Hepatic stellate cell (primary cell): ENCODE data around the gene ACSF3.
A peak's percentile ranks its signal among the peaks of the same experiment; 100 is the strongest.
"Not testable (repeated sequence)": the region's sequence is repeated elsewhere in the genome, so short reads cannot be mapped to it uniquely, and the experiment has no call there.

Experiments
- DNase-seq: peaks from one replicate; pipeline ENCODE4 v3.0.0; 2011; ENCODE audit warnings: low spot score

The ACSF3 gene

DNA sequence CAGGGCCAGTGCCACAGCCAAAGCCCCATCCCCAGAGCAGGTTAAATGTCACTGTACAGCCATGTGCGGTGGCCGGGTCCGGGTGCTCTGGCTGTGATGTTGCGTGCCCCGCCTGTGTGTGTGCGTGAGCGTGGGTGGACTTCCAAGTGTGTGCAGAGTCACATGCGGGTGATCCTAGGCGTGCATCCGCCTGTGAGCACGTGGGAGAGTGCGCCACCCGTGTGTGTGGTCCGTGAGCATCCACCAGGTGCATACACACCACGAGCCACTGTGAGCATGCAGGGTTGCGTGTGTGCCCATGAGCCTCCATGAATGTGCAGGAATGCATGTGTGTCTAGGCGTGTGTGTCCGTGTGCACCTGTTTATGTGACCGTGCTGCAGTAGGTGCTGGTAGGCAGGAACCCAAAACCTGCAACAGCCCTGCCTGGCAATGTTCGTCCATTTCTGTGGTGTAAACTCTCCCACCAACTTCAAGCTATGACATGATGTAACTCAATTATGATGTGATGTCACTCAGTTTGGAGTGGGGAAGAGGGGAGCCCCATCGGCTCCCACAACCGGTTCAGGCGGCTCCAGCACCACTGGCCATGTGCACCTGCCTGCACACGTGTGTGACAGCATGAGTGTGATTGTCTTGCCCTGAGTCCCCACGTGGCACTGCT is 37.6 kb upstream of the ACSF3 start:
- no peak for DNase-seq

DNA sequence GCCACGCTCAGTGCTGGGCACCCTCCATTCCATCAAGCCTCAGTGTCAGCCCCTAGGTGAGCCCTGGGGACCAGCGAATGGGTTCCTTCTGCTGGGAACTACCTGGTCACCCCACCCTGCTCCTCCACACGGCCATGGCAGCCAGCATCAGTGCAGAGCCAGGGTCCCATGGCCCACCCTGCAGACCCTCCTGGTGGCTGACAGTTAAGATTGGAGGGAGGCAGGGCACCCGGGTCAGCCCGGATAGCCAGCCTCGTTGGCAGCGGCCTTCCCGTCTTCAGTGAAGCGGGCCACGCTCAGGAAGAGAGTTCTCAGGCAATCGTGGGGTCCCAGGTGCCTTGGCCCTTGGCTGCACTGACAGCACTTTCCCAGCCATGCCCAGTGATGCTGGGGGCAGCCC is 37.1 kb upstream of the ACSF3 start:
- DNase-seq: no peak

DNA sequence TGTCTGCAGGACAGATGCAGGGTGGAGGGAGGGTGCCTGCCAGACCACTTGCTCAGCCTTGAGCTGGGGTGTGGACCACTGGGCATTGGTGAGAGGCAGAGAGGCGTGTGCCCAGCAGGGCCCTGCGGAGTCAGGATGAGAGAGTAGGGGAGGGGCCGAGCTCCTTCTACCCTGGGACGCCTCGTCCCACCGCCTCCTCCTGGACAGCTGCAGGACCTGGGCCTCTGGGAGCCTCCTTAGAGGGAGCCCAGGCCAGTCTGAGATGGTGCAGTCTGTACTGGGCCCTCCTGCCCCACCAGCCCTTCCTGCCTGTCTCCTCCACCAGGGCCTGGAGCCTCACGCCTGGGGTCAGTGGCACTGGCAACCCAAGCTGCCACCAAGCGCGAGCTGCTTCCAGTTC is 35.9 kb upstream of the ACSF3 start:
- DNase-seq: no peak

DNA sequence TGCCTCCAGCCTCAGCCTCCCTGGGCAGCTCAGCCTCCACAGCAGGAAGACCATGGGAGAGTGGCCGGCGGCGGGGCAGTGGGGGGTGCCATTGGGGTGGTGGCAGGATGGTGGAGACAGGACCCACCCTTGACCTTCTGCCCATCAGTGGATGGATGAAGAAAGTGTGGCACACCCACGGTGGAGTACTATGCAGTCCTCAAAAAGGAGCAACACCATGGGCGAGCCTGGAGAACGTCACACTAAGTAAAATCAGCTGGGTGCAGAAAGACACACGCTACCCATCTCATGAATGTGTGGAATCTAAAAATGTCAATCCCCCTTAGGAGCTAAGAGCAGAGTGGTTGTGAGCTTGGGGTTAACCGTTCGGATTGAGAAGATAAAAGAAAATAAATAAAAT is 34.8 kb upstream of the ACSF3 start:
- DNase-seq: no peak

DNA sequence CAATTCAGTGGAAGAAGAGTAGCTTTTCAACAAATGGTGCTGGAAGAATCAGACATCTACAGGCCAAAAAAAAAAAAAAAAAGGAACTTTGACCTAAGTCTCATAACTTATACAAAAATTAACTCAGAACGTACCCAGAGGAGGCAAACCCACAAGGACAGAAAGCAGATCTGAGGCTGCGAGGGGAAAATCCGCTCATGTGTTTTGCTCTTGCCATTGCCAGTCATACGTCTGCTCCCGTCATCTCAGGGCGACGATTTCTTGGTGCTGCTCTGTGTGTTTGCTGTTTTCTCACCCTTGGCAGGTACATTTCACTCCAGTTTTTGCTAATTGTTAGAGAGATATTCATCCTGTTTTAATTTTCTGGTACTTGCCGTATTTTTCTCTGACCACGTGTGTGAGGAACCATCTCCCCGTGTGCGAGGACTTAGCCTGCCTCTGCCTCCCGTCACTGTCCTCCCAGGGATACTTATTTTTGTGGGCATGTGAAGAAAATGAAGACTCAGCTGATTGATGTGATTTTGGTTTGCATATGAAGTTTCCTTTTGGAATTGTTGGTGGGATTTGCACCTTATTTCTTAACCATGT is 33.4 kb upstream of the ACSF3 start:
- DNase-seq: no peak

DNA sequence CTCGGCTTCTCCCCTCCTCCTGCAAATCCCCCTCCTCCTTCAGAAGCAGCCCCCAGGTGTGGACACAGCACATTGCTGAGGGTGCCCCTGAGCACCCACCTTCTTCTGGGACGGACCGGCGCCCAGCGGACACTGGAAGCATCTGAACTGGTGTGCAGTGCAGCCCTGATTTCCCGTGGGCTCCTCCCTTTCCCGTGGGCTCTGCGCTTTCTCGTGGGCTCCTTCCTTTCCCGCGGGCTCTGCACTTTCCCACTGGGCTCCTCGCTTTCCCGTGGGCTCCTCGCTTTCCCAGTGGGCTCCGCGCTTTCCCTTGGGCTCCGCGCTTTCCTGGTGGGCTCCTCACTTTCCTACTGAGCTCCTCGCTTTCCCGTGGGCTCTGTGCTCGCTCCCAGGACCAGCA is 32.6 kb upstream of the ACSF3 start:
- no peak for DNase-seq

DNA sequence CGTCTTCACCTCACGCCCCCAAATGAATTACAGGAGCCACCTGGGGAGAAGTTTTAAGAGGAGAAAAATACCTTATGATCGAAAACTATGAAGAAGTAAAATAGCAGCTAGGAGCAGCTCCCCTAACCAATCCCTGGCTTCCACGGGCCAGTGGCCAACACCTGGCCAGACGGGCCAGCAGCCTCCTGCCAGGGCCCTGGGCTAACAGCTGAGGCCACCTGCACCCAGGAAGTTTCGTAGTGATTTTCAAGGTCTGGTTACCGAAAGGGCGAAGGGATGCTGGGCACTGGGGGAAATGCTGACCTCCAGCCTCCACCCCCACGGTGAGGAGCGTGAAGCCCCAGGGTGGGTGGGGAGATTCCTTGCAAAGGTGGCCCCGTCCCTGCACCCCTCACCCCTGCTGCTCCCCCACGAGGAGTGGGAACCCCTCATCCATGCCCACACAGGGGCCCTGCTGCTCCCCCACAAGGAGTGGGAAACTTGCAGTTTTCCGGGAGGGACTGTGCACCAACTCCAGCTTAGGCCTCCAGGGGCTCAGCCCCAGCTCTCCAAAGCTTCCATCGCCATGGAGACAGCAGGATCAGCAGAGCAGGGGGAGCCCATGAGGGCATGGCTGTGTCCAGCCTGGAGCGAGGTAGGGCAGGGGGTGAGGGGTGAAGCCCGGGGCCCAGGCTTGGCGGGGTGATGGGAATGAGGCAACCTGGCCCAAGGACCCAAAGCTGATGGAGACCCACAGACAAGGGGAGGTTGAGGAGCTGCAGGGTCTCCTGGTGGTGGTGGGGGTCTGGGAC is 31.9 kb upstream of the ACSF3 start:
- no peak for DNase-seq

DNA sequence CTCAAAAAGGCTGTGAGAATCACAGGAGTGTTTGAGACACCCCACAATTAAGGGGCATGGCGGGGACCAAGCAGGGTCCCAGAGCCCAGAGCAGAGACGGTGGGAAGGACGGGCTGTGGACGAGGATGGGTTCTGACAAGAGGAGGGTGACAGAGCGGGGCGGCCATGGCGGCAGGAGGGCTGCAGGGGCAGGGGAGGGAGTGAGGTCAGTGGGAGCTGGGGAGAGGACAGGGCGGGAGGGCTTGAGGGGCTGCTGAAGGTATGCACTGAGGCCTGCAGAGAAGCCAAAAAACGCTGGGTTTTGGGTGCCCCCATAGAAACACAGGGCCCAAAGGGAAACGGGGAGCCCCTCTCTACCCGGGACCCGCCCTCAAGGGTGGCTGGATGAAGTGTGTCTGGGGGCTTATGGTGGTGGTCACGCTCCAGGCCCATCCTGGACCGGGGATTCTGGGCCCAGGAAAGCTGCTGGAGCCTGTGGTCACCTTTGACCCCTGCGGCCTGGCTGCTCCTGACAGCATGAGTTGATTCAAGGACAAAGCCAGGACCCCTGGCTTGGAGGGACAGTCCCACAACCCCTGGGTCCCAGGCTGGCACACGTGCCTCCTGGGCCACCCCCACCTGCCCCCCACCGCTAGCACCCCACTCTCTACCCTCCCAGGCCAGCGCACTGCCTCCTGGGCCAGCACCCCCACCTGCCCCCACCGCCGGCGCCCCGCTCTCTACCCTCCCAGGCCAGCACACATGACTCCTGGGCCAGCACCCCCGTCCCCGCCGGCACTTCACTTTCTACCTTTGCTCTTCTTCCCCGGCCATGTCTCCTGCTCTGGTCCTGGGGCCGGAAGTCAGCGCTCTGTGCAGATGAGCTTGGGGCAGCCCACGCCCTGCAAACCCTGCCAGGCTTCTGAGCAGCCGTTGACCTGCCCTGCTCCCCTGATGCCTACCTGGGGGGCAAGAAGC is 31.0 kb upstream of the ACSF3 start:
- DNase-seq: no peak

DNA sequence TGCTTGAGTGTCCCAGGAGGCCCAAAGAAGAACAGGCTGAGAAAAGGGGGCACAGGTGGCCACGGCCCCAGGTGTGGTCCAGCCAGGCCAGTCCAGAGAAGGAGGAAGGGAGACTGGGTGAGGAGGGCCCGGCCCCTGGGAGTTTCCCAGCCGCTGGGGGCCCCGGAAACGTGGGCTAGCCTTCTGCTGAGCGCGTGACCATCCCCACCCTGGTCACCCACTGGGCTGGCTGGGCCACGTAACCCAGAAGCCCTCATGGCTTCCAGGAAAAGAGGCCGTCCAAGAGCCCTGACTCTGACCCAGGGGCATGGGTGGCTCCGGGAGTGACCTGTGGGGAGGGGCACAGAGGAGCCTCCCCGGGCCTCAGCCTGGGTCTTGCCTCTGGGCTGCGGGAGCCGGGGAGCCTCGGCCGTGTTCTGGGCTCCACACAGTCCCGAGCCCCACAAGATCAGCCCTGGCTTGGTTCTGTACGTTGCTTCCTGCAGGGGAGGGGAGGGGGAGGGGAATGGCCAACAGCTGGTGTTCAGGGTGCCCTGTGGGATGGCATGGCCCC is 29.8 kb upstream of the ACSF3 start:
- no peak for DNase-seq

DNA sequence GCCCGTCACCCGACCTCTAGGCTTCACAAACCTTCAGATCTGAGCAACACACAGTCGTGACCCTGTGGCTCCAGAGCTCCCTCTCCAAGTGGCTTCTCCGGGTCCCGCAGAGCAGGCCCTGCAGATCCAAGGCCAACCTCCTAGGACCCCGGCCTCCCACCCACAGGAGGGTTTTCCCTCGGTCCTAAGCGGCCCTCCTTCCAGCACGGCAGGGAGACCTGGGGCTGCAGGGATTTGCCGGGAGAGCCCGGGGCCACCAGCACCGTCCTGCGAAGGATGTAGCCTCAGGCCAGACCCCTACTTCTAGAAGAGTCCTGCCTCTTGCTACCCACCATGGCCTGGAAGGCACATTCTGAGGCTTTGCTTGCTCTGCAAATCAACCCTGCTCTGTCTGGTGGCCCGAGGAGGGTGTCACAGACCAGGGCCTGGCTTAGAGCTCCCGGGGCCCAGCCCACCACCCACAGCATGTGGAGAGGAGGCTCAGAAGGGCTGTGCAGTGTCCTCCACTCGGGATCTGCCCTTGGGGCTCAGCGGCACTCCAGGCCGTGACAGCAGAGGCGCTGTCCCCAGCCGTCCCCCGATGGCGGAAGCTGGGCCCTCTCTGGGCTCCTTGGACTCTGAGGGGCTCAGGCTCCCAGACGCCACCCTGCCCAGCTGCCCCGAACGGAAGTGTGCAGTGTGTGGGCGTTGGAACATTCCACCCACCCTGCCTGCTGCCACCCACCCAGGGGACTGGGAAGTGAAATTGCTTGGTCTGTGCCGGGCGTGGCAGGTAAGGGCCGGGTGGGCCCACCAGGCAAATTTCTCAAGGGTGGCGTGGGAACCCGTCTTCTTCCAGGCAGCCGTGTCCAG is 28.8 kb upstream of the ACSF3 start:
- no peak for DNase-seq

DNA sequence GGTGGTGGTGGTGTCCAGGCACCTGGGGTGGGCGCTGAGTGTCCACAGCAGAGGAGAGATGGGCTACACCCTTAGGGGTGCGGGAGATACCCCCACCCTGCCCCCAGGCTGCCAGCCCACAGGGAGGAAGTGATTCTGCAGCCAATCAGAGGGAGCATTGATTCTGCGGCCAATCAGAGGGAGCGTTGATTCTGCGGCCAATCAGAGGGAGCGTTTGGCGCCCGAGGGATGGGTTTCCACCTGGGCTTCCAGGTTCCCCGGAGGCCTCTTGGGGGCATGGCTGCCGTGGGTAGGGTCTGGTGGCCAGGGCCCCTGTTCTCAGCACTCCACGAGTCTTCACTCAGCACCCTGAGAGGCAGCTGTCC is 28.2 kb upstream of the ACSF3 start:
- DNase-seq: no peak

DNA sequence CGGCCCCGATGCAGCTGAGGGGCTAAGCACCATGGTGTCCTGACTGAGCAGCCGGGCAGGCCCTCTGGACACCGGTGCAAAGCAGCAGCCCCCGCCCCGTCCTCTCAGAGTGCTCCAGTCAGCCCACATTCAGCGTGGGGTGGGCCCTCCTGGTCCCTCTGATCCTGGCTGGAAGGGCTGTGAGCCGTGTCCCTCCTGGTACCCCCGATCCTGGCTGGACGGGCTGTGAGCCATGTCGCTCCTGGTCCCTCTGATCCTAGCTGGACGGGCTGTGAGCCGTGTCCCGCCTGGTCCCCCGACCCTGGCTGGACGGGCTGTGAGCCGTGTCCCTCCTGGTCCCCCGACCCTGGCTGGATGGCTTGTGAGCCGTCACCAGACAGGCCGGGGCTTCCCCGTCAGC is 26.9 kb upstream of the ACSF3 start:
- no peak for DNase-seq

DNA sequence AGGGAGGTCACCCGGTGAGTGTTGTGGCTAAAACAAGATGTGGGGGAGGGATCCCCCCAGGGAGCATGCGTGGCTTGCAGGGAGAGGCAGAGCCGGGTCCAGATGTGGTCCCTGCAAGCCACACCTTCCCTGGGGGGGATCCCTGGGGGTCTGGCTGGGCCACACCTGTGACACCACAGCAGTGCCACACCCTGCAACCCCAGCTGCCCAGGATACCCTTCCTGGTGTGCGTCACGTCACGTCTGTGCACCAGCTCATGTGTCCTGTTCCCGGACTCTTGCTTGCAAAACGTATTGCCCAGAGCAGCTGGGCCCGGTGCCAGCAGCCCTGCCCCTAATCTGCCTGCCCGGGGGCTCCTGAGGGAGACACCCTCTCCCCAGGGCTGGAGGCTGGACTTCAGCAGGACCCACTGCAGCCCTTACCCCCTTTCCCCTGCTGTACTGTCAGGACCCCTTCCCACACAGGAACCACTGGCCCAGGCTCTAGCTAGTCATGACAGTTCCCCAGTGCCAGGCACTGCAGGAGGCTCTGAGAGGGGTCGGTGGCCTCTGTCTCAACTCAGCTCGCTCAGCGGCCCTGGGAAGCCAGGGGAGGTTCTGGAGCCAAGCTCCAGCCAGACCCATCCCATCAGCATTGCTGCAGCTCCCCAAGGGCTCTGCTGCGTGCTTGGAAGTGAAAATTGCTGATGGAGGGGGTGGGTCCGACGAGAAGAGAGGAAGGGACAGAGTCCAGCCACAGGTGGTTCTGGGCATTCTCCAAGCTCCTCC is 25.8 kb upstream of the ACSF3 start:
- no peak for DNase-seq

DNA sequence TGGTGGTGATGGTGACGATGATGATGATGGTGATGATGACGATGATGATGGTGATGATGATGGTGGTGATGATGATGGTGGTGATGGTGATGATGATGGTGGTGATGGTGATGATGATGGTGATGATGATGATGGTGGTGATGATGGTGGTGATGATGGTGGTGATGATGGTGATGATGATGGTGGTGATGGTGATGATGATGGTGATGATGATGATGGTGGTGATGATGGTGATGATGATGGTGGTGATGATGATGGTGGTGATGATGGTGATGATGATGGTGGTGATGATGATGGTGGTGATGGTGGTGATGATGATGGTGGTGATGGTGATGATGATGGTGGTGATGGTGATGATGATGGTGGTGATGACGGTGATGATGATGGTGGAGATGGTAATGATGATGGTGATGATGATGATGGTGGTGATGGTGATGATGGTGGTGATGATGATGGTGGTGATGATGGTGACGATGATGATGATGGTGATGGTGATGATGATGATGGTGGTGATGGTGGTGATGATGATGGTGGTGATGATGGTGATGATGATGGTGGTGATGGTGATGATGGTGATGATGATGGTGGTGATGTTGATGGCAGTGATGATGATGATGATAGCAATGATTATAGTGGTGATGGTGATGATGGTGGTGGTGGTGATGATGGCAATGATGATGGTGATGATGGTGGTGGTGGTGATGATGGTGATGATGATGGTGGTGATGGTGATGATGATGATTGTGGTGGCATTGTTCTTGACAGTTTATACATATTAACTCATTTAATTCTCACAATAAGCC is 24.6 kb upstream of the ACSF3 start:
- not testable (repeated sequence) for DNase-seq

DNA sequence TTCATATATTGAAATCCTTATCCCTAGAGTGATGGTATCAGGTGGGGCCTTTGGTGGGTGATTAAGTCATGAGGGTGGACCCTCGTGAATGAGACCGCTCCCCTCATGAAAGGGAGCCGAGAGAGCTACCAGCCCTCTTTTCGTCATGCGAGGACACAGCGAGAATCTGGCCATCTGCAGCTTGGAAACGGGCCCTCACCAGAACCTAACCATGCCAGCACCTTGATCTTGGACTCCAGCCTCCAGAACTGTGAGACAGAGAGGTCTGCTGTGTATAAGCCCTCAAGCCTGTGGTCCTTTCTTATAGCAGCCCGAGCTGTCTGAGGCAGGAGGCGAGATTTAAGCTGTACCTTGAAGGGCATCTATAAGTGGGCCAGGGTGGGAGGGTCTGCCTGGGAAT is 23.7 kb upstream of the ACSF3 start:
- DNase-seq: no peak

DNA sequence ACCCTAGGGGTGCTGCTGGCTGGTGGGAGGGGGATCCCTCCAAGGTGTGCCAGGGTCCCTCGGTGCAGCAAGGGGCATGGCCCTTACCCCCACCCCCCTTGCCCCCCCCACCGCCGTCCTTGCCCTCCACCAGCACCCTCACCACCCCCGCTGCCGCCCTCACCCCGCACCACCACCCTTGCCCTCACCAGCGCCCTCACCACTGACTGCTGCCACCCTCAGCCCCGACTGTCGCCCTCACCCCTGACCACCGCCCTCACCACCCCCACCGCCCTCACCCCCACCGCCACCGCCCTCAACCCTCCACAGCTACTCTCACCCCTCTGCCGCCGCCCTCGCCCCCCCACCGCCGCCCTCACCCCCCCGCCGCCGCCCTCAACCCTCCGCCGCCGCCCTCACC is 23.1 kb upstream of the ACSF3 start:
- DNase-seq: no peak

DNA sequence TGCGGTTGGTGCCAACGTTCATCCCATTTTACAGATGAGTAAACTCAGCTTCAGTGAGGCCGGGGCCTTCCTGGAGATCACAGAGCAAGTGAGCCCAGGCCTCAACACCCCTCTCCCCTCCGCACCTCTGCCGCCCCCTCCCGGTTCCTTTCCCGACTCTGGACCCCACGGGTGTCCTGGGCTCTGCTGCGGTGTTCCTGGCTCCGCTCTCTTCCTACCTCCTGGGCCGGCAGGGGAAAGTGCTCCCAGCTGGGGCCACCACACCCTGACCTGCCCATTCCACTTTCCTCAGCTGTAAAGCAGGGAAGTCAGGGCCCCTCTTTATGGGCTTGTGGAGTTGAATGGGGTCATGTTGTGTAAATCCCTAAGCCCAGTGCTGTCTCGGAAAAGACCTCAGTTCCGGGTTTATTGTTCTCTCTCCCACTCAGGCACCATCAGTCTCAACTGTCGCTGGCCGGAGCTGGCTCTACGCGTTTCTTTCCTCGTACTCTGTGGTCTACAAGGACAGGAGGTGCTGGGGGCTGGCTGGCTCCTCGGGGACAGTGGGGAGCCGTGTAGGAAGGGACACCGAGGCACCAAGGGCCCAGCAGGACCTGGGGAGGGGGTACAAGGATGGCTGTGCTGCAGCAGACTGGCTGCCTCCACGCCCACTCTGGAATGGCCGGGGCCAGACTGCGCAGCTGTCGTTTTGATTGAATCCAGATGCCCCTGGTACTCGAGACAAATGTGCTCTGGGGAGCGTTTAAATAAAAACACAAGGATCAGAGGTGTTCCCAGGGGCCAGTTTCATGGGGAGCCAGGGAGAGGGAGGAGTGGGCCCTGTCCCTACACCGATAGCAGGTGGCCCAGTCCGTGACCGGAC is 21.7 kb upstream of the ACSF3 start:
- peak; percentile 52 for DNase-seq

DNA sequence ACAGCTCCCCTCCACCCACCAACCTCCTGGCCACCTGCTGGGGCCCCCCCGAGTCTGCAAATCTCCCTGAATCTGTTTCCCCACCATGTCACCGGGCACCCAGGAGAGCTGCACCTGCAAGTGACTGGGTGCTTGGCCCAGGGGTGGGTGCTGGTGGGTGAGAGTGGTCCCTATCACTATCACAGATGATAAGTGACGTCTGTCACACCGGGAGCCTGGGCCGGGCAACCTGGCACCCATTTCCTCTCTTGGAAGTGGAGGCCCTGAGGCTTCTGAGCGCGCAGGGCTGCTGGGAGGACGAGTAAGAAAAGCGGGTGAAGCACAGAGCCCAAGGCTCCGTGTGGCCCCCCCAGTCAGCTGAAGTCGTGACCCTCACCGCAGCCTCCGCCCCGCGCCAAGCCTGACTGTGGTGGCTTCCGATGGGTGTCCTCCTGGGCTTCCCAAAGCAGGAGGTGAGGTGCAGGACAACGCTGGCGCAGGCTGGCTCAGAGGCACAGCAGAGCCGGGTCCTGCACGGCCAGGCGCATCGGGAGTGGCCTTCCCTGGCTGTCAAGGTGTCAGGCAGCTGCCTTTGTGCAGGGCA is 21.0 kb upstream of the ACSF3 start:
- DNase-seq: no peak
